HL-60 (cell line): Measurements from ENCODE around the gene GPR68.
A peak's percentile ranks its signal among the peaks of the same experiment; 100 is the strongest.
"Not testable (repeated sequence)": the region's sequence is repeated elsewhere in the genome, so short reads cannot be mapped to it uniquely, and the experiment has no call there.

Experiments used
- DNase-seq, 2 experiments: peaks; one replicate each; pipeline ENCODE4 v3.0.0-alpha.2; 2010 to 2020; ENCODE audit warnings: low read depth in 1 of 2, low spot score in 1 of 2
- H3K27ac ChIP-seq: fragments of 250-450 bp; sonication (Bioruptor Pico); replicated peaks from 2 replicates; pipeline ENCODE4 v1.5.1; 2020; ENCODE audit warnings: mild to moderate bottlenecking, moderate library complexity
- H3K27me3 ChIP-seq: fragments of 250-450 bp; sonication (Bioruptor Pico); 2 replicates; pipeline ENCODE4 v1.5.1; 2021; ENCODE audit warnings: mild to moderate bottlenecking, moderate library complexity; ENCODE audit not compliant: insufficient read depth, poor library complexity, severe bottlenecking
- H3K4me3 ChIP-seq: replicated peaks from 2 replicates; pipeline ENCODE4 v1.5.1; 2011; ENCODE audit warnings: mild to moderate bottlenecking, control low read depth, low read length; ENCODE audit not compliant: insufficient read depth
- CTCF ChIP-seq: IDR thresholded peaks from one replicate; pipeline ENCODE4 v1.5.1; 2011; ENCODE audit warnings: low read length, control low read depth, inconsistent platforms; ENCODE audit not compliant: insufficient read depth
- GABPA ChIP-seq: IDR thresholded peaks from 2 replicates; pipeline ENCODE4 v1.6.1; 2012; ENCODE audit warnings: low read depth
- POLR2AphosphoS5 ChIP-seq: IDR thresholded peaks from 2 replicates; pipeline ENCODE4 v1.6.1; 2012; ENCODE audit warnings: low read depth
- REST ChIP-seq: IDR thresholded peaks from 2 replicates; pipeline ENCODE4 v1.6.1; 2012; ENCODE audit warnings: low read depth; ENCODE audit not compliant: insufficient replicate concordance
- SPI1 ChIP-seq: IDR thresholded peaks from 2 replicates; pipeline ENCODE4 v1.6.1; 2012; ENCODE audit warnings: low read depth, mild to moderate bottlenecking, borderline replicate concordance

Gene GPR68

DNA sequence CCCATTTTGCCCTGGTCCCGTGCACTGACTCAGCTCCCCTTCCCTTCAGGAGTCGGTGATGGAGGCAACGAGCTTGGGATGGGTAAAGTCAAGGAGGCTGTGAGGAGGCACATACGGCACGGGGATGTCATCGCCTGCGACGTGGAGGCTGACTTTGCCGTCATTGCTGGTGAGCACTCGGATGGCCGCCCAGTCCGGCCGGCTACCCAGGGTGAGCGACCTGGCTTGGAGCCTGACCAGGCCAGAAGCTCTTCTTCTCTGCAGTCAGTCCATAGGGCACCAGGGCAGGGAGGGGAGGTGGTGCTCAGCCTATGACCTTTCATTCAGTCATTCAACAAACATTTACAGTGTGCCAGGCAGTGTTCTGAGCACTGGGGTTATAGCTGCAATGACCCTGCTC lies 39.8 kb downstream of the GPR68 start:
- DNase-seq = no peak
- no peaks in the 10 kb centered on the region for H3K27me3 ChIP-seq
- H3K27ac ChIP-seq = no peak overlapping the region
- no peak overlapping the region for H3K4me3 ChIP-seq
- TF ChIP-seq SPI1 (no peak), CTCF (no peak), POLR2AphosphoS5 (no peak), REST (no peak), GABPA (no peak)

DNA sequence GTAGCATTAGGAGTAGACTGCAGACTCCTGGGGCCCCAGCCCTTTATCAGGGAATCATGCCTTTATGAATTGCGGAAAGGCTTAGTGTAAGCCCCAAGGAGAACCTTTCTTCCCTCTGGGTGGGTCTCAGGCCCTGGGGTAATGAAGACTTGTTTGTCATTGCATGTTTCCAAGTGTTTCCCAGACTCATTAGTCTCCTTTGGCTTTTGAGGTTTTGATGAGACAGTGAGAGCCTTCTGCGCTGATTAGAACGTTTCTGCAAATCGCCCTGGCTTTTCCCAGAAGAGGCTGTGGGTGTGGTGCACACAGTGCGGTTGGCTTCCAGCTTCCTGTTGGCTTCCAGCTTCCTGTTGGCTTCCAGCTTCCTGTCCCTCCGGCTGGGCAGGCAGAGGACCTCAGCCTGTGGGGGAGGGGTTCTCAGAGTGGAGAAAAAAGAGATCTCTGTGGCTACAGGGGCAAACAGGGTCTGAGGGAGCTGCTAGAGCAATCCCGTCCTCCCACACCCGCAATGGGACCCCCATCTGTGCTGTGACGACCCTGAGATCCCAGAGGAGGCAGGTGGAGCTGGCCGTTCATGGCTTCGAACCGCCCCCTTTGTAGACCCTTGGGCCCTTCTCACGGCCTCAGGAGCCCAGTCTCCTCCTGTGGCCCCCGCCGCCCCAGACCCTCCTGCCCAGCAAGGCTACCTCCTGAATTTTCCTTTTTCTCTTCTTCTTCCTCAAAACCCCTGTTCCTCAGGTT lies 42.1 kb downstream of the GPR68 start:
- Histone ChIP-seq H3K4me3 (no peak overlapping the region), H3K27ac (no peak overlapping the region), H3K27me3 (no peaks in the 10 kb centered on the region)
- DNase-seq = peak in 1 of 2 experiments; percentile 28
- TF ChIP-seq REST (no peak), GABPA (no peak), SPI1 (no peak), CTCF (no peak), POLR2AphosphoS5 (no peak)

DNA sequence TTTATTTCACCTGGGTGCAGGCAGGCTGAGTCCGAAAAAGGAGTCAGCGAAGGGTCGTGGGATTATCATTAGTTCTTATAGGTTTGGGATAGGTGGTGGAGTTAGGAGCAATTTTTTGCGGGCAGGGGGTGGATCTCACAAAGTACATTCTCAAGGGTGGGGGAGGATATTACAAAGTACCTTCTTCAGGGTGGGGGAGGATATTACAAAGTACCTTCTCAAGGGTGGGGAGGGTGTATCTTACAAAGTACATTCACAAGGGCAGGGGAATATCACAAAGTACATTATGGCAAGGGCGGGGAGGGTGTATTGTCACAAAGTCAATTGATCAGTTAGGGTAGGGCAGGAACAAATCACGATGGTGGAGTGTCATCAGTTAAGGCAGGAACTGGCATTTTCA lies 43.7 kb downstream of the GPR68 start:
- H3K27ac ChIP-seq, H3K4me3 ChIP-seq, H3K27me3 ChIP-seq, DNase-seq: not testable (repeated sequence)

- no peak for TF ChIP-seq GABPA
- TF ChIP-seq SPI1 = no peak
- no peak for TF ChIP-seq REST
- TF ChIP-seq CTCF = no peak
- TF ChIP-seq POLR2AphosphoS5 = no peak
- Histone ChIP-seq H3K27ac (no peak overlapping the region), H3K27me3 (no peaks in the 10 kb centered on the region), H3K4me3 (no peak overlapping the region)
- no peak for DNase-seq
Measured at GRCh38 chr14:91197631-91198030, 46.9 kb downstream of the GPR68 start.
